Islet of Langerhans (tissue), 1 donor: ENCODE results near the gene CEP70.
"Not testable (repeated sequence)": the region's sequence is repeated elsewhere in the genome, so short reads cannot be mapped to it uniquely, and the experiment has no call there.

Source experiments
- FAIRE-seq: peaks from one replicate; lab custom pipeline; 2011; peaks lifted over from hg19 to GRCh38; lab: Jason Lieb, UNC

CEP70 gene

DNA sequence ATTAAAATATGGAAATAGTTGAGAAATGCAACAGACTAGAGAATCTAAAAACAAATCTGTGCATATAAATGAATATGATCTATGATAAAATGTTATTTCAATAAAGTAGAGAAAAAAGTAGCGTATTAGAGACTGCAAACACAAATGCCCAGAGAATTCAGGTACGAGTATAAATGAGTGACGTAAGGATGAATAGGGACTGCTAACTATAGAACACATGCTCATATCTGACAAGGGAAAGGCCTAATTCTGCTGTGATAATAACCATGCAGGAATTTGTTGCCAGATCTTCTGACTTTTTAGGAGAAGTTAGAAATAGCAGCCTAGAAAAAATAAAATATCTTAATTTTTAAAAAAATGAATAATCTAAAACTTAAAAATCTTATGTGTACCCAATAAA lies 86.5 kb downstream of the CEP70 start:
- no peak for FAIRE-seq

GRCh38 chr3:138498991-138499390 lies 95.1 kb downstream of the CEP70 start:
- no peak for FAIRE-seq

DNA sequence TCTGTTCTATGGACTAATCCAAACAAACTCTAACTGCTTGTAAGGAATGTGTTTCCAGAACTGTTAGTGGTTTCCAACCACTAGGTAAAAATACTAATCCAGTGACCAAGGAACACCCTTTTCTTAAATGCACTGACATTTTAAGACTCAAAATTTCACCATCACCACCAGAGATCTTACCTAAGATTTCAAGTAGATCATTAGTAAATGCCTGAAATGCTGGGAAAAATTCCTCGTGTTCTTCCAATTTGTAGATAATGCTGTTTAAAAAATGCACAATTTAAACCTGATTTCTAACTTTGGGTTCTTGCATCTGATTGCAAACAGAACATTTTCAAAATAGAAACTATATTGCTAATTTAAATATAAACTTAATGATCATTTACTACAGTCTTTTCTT lies 96.2 kb downstream of the CEP70 start:
- FAIRE-seq, result peak; percentile 5

DNA sequence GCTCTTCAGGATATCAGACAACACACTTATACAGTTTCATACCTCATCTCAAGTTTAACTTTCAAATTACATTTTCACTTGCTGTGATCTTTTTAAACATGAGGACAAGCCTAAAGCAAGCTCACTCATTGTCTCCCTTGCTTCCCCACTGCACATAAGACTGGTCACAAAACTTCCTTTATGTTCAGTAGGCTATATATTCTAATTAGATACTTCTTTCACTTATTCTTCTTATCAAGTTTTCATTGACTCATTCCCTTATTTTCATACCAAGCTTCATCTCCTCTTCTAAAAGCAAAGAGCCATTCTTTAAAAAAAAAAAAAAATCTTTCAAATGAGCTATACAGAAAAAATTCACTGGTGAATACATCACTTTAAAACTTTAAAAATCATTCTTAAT lies 97.0 kb downstream of the CEP70 start:
- no peak for FAIRE-seq

DNA sequence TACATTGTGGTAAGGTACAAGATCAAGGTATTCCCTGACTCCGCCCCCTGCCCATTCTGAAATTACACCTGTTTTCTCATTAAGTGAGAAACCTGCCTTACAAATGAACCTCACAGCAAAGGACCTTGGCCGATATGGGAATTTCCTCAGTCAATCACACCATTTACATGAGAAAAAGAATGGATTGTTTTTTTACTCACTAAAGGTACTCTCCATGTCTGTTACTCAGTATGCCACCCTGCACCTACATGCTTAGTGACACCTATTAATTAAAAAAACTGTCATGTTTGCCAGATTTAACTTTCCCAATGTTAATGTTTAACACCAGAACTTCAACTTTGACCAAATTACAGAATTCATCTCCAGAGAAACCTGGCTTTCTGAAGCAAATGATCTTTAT lies 97.6 kb downstream of the CEP70 start:
- FAIRE-seq, result peak; percentile 79

GRCh38 chr3:138495638-138496037 lies 98.4 kb downstream of the CEP70 start:
- not testable (repeated sequence) for FAIRE-seq

- no peak for FAIRE-seq
These were observed 99.5 kb downstream of the CEP70 start for GRCh38 chr3:138494607-138494929.

DNA sequence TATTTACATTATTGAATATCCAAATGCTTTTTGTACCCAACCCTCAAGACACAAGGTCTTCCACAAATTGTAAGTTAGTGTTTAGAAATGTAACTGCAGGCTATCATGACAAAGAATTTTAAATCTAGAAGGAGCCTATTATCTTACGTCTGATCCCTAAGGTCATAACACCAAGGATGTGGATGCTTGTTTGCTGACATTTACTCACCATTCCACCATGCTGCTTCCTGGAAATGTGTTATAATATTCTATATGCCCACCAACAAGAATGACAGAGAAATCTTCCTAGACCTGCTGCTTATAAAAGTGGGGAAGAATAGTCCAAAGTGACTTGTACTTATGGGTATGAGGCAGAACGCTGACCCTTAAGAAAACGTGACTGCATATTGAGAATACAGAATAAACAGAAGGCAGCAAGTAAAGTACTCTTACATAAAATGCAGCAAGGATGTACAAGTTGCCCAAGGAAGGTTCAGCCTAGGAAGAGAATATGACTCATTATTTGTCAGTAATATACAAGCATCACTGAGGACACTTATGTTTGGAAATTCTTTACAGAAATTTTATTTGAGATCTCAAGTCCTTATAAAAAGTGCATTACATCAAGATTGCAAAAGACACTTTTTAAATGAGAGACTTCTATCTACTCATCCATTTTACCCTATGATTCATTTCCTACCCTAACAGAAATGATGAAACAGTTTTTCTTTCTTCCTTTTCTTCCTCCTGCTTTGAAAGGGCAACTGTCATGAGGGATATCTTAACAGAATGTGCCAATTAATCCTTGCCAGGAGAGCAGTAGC lies 100.1 kb downstream of the CEP70 start:
- FAIRE-seq, result no peak

- no peak for FAIRE-seq
These were observed 100.9 kb downstream of the CEP70 start for GRCh38 chr3:138492980-138493675.

GRCh38 chr3:138491971-138492370 lies 102.1 kb downstream of the CEP70 start:
- FAIRE-seq, result no peak

DNA sequence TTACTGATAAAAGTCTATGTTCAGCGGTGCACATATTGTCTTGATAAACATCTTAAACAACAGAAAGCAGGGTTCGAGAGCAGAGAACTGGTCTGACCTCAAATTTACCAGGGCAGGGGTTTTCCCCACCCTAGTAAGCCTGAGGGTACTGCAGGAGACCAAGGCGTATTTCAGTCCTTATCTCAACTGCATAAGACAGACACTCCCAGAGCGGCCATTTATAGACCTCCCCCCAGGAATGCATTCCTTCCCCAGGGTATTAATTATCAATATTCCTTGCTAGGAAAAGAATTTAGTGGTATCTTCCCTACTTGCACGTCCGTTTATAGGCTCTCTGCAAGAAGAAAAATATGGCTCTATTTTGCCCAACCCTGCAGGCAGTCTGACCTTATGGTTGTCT lies 107.5 kb downstream of the CEP70 start:
- FAIRE-seq, result not testable (repeated sequence)

GRCh38 chr3:138484672-138485071 lies 109.4 kb downstream of the CEP70 start:
- FAIRE-seq, result not testable (repeated sequence)

- FAIRE-seq, result no peak
These were observed 114.6 kb downstream of the CEP70 start for GRCh38 chr3:138479438-138479863.

- no peak for FAIRE-seq
These were observed 116.3 kb downstream of the CEP70 start for GRCh38 chr3:138477801-138478200.

DNA sequence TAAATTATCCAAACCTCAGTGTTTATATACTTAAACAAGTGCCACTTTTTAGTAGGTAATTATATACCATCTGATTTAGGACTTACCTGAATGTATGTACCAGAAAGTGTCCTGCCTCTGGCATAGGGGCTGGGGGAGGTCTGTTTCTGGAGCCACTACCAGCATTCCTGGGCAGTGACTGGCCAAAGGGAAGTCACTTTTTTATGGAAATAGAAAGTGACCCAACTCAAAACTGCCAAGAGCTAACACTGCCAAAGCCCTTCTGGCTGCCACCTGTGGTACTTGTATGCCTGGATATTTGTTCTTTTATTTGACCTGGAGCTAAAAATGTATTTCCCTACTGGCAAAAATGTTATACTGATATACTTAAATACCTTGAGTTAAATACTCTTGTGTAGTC lies 116.9 kb downstream of the CEP70 start:
- no peak for FAIRE-seq

GRCh38 chr3:138476526-138476925 lies 117.5 kb downstream of the CEP70 start:
- no peak for FAIRE-seq

- FAIRE-seq, result no peak
These were observed 119.9 kb downstream of the CEP70 start for GRCh38 chr3:138474163-138474562.

DNA sequence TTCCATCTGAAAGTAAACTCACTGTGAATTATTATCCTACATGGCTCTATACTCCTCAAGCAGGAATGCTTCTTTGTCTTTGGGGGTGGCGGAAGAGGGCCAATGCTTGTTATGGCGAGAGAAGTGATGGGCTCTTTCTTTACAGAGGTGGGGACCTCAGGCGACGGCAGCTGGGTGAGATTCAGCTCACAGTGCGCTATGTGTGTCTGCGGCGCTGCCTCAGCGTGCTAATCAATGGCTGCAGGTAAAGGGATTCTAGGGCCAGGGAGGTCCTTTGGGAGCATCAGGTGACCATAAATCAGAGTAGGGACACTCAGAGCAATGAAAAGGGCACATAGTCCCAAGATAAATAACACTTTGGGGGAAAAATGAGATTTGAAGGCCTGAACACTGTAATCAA lies 120.7 kb downstream of the CEP70 start:
- no peak for FAIRE-seq

DNA sequence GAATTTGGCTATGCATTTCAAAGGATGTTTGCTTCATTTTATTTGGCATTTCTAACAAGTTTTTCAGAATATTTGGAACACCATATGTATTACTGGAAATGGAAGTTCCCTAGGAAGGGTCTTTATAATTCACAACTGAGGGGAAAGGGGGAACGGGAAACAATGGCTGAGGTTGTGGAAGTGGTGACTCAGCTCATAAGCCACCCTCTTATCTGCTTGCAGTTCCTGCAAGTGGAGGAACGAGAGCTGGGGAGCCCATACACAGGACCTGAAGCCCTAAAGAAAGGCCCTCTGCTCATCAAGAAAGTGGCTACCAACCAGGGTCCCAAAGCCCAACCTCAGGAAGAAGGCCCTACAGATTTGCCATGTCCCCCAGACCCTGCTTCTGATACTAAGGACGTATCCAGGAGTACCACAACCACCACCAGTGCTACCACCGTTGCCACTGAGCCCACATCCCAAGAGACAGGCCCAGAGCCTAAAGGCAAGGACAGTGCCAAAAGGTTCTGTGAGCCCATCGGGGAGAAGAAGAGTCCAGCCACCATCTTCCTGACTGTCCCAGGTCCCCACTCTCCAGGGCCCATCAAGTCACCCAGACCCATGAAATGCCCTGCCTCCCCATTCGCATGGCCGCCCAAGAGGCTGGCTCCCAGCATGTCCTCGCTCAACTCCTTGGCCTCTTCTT lies 121.8 kb downstream of the CEP70 start:
- no peak for FAIRE-seq

DNA sequence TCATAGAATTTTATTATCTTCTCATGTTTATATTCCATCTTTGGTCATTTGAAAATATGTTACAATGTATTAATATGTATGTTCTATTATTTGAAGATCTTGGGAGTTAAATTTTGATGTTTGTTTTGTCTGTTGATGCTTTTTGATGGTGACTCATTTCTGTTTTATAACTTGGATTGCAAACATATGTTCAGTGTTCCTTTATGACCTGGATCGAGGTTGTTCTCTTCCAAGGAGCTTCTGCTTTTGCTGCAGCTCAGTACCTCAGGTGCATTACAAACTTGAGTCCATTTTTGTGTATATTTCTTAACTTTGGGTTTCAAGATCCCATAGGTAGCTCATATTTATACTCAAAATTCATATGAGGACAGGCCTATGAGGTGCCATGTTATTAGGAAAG lies 122.6 kb downstream of the CEP70 start:
- FAIRE-seq, result no peak

DNA sequence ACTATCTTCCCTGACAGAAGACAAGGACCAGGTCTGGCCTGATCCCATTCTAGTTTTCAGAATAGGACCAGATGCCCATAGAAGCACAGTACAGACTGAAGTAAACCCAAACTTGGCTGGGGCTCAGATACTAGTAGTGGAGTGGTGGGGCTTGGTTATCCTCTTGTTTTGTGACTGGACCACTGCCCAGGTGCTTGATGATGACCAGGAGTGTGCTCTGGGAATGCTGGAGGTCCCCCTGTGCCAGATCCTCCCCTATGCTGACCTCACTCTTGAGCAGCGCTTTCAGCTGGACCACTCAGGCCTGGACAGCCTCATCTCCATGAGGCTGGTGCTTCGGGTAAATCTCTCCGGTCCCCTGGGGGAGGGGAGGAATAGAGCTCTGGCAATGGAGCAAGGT lies 123.4 kb downstream of the CEP70 start:
- no peak for FAIRE-seq

GRCh38 chr3:138469874-138470273 lies 124.2 kb downstream of the CEP70 start:
- no peak for FAIRE-seq

- FAIRE-seq, result no peak
These were observed 125.2 kb downstream of the CEP70 start for GRCh38 chr3:138468886-138469285.
